Measurements from ENCODE around the gene INO80E. TPM values are rescaled to one million over a fixed set of nuclear protein-coding genes. Genes with fewer than 3 reads are reported as not detected.

The INO80E gene
- polyA plus RNA-seq, 1 of the 3 experiments (the other 2 are of a cell fraction) = 46.6 TPM

- no peak for TF ChIP-seq CTCF (IDR thresholded peaks at IDR 0.05)
- TF ChIP-seq, protein P1, sequence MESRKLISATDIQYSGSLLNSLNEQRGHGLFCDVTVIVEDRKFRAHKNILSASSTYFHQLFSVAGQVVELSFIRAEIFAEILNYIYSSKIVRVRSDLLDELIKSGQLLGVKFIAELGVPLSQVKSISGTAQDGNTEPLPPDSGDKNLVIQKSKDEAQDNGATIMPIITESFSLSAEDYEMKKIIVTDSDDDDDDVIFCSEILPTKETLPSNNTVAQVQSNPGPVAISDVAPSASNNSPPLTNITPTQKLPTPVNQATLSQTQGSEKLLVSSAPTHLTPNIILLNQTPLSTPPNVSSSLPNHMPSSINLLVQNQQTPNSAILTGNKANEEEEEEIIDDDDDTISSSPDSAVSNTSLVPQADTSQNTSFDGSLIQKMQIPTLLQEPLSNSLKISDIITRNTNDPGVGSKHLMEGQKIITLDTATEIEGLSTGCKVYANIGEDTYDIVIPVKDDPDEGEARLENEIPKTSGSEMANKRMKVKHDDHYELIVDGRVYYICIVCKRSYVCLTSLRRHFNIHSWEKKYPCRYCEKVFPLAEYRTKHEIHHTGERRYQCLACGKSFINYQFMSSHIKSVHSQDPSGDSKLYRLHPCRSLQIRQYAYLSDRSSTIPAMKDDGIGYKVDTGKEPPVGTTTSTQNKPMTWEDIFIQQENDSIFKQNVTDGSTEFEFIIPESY (IDR thresholded peaks at IDR 0.05; ENCODE audit: borderline replicate concordance, low read depth) = no peak
- no peak for TF ChIP-seq SMC3 (IDR thresholded peaks at IDR 0.05; ENCODE audit: low read depth, low read length)
- no peak for TF ChIP-seq TEAD4 (IDR thresholded peaks at IDR 0.05; ENCODE audit: borderline replicate concordance, insufficient read depth)
- no peak for TF ChIP-seq FOSL2 (IDR thresholded peaks at IDR 0.05; ENCODE audit: borderline replicate concordance, low read depth)
- TF ChIP-seq NRF1 (IDR thresholded peaks at IDR 0.05; ENCODE audit: low read depth, low read length) = no peak
- TF ChIP-seq SIN3A (IDR thresholded peaks at IDR 0.05; ENCODE audit: borderline replicate concordance, low read depth, low read length) = no peak
These were observed 44.2 kb upstream of the INO80E start (continued) for GRCh38 chr16:29951625-29952365.

- ChIA-PET CTCF (interaction anchor here (1.4 kb wide), 1 partner anchor 47 kb away, joined by 5 read pairs; no protein-coding TSS in a partner anchor), POLR2A (no interaction called here)
- Histone ChIP-seq H3K36me3 (replicated peaks in 1 of 2; ENCODE audit: control insufficient read depth in 1 of 2, insufficient read depth in 2 of 2, low read length in 1 of 2) (peaks cover 0 to 5% of the 10 kb centered on the region in 2 experiments), H3K4me2 (no peak overlapping the region), H3K9me3 (no peaks in the 10 kb centered on the region), H3K79me2 (ENCODE audit: insufficient read depth) (no peaks in the 10 kb centered on the region; the same call in 1 of the 2 replicates), H3K4me3 (ENCODE audit: low read depth in 2 of 2, low read length in 1 of 2) (no peak overlapping the region), H3K9me2 (no peaks in the 10 kb centered on the region), H3K27me3 (ENCODE audit: insufficient read depth) (no peaks in the 10 kb centered on the region), H3K9ac (no peak overlapping the region), H2AFZ (ENCODE audit: low read depth) (no peak overlapping the region), H3K4me1 (ENCODE audit: control insufficient read depth in 1 of 2, insufficient read depth in 2 of 2, low read depth in 1 of 2, low read length in 1 of 2) (peaks cover 0 to 15% of the 10 kb centered on the region in 2 experiments; a peak in 1 of 4 replicates), H3K27ac (ENCODE audit: low read depth in 2 of 2, low read length in 1 of 2) (no peak overlapping the region), H4K20me1 (ENCODE audit: insufficient read depth) (no peaks in the 10 kb centered on the region), H3F3A (replicated peaks; ENCODE audit: insufficient read depth) (peaks cover under 1% of the 10 kb centered on the region)
- DNase-seq = no peak
- TF ChIP-seq IRF3 (IDR thresholded peaks at IDR 0.05; ENCODE audit: low read depth, low read length) (no peak), YY1 (IDR thresholded peaks at IDR 0.05; ENCODE audit: low read depth) (no peak), CTCF (IDR thresholded peaks at IDR 0.05) (no peak), EZH2phosphoT487 (IDR thresholded peaks at IDR 0.05; ENCODE audit: borderline replicate concordance, low read depth) (no peak), REST (IDR thresholded peaks at IDR 0.05; ENCODE audit: low read depth, low read length) (no peak)
- TF ChIP-seq, protein P2, sequence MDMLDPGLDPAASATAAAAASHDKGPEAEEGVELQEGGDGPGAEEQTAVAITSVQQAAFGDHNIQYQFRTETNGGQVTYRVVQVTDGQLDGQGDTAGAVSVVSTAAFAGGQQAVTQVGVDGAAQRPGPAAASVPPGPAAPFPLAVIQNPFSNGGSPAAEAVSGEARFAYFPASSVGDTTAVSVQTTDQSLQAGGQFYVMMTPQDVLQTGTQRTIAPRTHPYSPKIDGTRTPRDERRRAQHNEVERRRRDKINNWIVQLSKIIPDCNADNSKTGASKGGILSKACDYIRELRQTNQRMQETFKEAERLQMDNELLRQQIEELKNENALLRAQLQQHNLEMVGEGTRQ (IDR thresholded peaks at IDR 0.05; ENCODE audit: borderline replicate concordance, low read depth, low read length) = no peak
- over 99% methylated on average over 5 of the region's 5 CpGs for WGBS (ENCODE audit: low lambda C conversion rate)
These were observed 37.3 kb upstream of the INO80E start for GRCh38 chr16:29958756-29959155.

All from SK-N-SH (cell line).